Left lung (tissue), 10 donors: ENCODE data around the gene PTTG1. TPM values are rescaled to one million over a fixed set of nuclear protein-coding genes. Genes with fewer than 3 reads are reported as not detected.
"Not testable (repeated sequence)": the region's sequence is repeated elsewhere in the genome, so short reads cannot be mapped to it uniquely, and the experiment has no call there.

Experiments
- ATAC-seq: fragments of 200-7000 bp; cut with Tn5 transposase; one replicate; pipeline ENCODE4 v1.9.1; 2020; ENCODE audit warnings: moderate library complexity
- DNase-seq, 4 donors: peaks; one replicate each; pipeline ENCODE4 v3.0.0-alpha.2; 2013 to 2020
- H3K27ac ChIP-seq, 2 donors: fragments of 200-600 bp; sonication (generic) in 1 of 2; one replicate each; pipeline versions ENCODE4 v1.5.0 to v1.8.0; 2020 to 2021
- H3K27me3 ChIP-seq, 2 donors: fragments of 200-600 bp; sonication (generic) in 1 of 2; one replicate each; pipeline versions ENCODE4 v1.5.0 to v1.8.0; 2020 to 2021
- H3K36me3 ChIP-seq, 2 donors: fragments of 200-600 bp; sonication (generic) in 1 of 2; one replicate each; pipeline versions ENCODE4 v1.5.0 to v1.8.0; 2020 to 2021
- H3K4me1 ChIP-seq, 2 donors: fragments of 200-600 bp; one replicate each; pipeline ENCODE4 v1.8.0; 2021
- H3K4me3 ChIP-seq, 2 donors: fragments of 200-600 bp; sonication (generic) in 1 of 2; one replicate each; pipeline versions ENCODE4 v1.5.0 to v1.8.0; 2020 to 2021; ENCODE audit warnings: mild to moderate bottlenecking in 1 of 2
- H3K9me3 ChIP-seq, 2 donors: fragments of 200-600 bp; sonication (generic) in 1 of 2; one replicate each; pipeline versions ENCODE4 v1.5.0 to v1.8.0; 2020 to 2021
- CTCF ChIP-seq, 2 donors: fragments of 200-600 bp; sonication (generic) in 1 of 2; IDR thresholded peaks; one replicate each; pipeline versions ENCODE4 v1.5.0 to v1.8.0; 2021; ENCODE audit warnings: antibody characterized with exemption in 2 of 2
- intact Hi-C, 2 donors: fragments of 100-400 bp; cut with DNase I; formaldehyde crosslinking; loops; one replicate each; pipeline versions ENCODE4 v1.11.2 to v1.14.2; 2022
- polyA plus RNA-seq, 6 donors: library from polyadenylated mRNA; unstranded; fragments of 120-200 nt; gene quantifications; one replicate each; pipeline ENCODE4 v1.2.1, GENCODE V29; 2013; ENCODE audit not compliant: insufficient read length in 6 of 6
- total RNA-seq, 2 donors: library from RNA; stranded (reverse); fragmentation: NEBNext Ultra II Directional; extraction: Animal tissue kit (Norgen Biotek cat#: 25700); gene quantifications; one replicate each; pipeline ENCODE4 v1.2.1, GENCODE V29; 2021
- donor health status: DM: no; HTN: yes; CAD: no.
- donor health status: DM: no; HTN: no; CAD: no.

The PTTG1 gene
- total and polyA plus RNA-seq, 8 donors = 10.2 to 107 (median 54.7) TPM

- H3K36me3 ChIP-seq = no peaks in the 10 kb centered on the region
- no peaks in the 10 kb centered on the region for H3K27me3 ChIP-seq
- ATAC-seq (no peak), DNase-seq (no peak)
- H3K27ac ChIP-seq = no peak overlapping the region
- TF ChIP-seq CTCF (IDR thresholded peaks at IDR 0.05) = no peak
- intact Hi-C loops = no loop called here
- no peaks in the 10 kb centered on the region for H3K4me1 ChIP-seq
- no peak overlapping the region for H3K4me3 ChIP-seq
- no peaks in the 10 kb centered on the region for H3K9me3 ChIP-seq
Measured at GRCh38 chr5:160432196-160432595, 10.5 kb downstream of the PTTG1 start.

GRCh38 chr5:160432787-160433186, 11.1 kb downstream of the PTTG1 start:
- H3K36me3 ChIP-seq = no peaks in the 10 kb centered on the region
- DNase-seq (no peak), ATAC-seq (no peak)
- no peak for TF ChIP-seq CTCF (IDR thresholded peaks at IDR 0.05)
- H3K27me3 ChIP-seq = no peaks in the 10 kb centered on the region
- no peaks in the 10 kb centered on the region for H3K4me1 ChIP-seq
- H3K9me3 ChIP-seq = no peaks in the 10 kb centered on the region
- intact Hi-C loops = no loop called here
- H3K4me3 ChIP-seq = no peak overlapping the region
- H3K27ac ChIP-seq = no peak overlapping the region

- no peak overlapping the region for H3K4me3 ChIP-seq
- no peak overlapping the region for H3K27ac ChIP-seq
- no peak for TF ChIP-seq CTCF (IDR thresholded peaks at IDR 0.05)
- intact Hi-C loops = no loop called here
- H3K36me3 ChIP-seq = no peaks in the 10 kb centered on the region
- no peaks in the 10 kb centered on the region for H3K9me3 ChIP-seq
- ATAC-seq (peak; percentile 61), DNase-seq (peak in 1 of 4 donors; percentile 78)
- peaks cover 7% of the 10 kb centered on the region in 2 donors for H3K4me1 ChIP-seq
- no peaks in the 10 kb centered on the region for H3K27me3 ChIP-seq
Measured at GRCh38 chr5:160434022-160434531, 12.4 kb downstream of the PTTG1 start.

GRCh38 chr5:160435532-160435931, 13.9 kb downstream of the PTTG1 start:
- Histone ChIP-seq H3K36me3 (no peaks in the 10 kb centered on the region), H3K9me3 (no peaks in the 10 kb centered on the region), H3K4me3 (no peak overlapping the region), H3K27ac (no peak overlapping the region), H3K27me3 (no peaks in the 10 kb centered on the region), H3K4me1 (peaks cover 7 to 11% of the 10 kb centered on the region in 2 donors)
- intact Hi-C loops = no loop called here
- no peak for ATAC-seq
- TF ChIP-seq CTCF (IDR thresholded peaks at IDR 0.05) = no peak
- DNase-seq = no peak

- DNase-seq = no peak
- H3K4me3 ChIP-seq = no peak overlapping the region
- no peak overlapping the region for H3K27ac ChIP-seq
- intact Hi-C loops = no loop called here
- no peak for ATAC-seq
- peaks cover 7 to 11% of the 10 kb centered on the region in 2 donors for H3K4me1 ChIP-seq
- H3K36me3 ChIP-seq = no peaks in the 10 kb centered on the region
- no peak for TF ChIP-seq CTCF (IDR thresholded peaks at IDR 0.05)
- H3K9me3 ChIP-seq = no peaks in the 10 kb centered on the region
- H3K27me3 ChIP-seq = no peaks in the 10 kb centered on the region
Measured at GRCh38 chr5:160436017-160436416, 14.4 kb downstream of the PTTG1 start.

- ATAC-seq, H3K9me3 ChIP-seq, H3K4me3 ChIP-seq, H3K36me3 ChIP-seq, intact Hi-C loops, DNase-seq, H3K27ac ChIP-seq, H3K27me3 ChIP-seq: not testable (repeated sequence)
- peaks cover 7 to 11% of the 10 kb centered on the region in 2 donors for H3K4me1 ChIP-seq
Measured at GRCh38 chr5:160436661-160437060, 15.0 kb downstream of the PTTG1 start.
